GM12892 (cell line): Measurements from ENCODE around the gene NFKB2.

Source experiments
- POLR2A ChIP-seq: IDR thresholded peaks from 2 replicates; pipeline ENCODE4 v1.6.1; 2011; ENCODE audit warnings: low read depth, low read length, control low read depth
- POLR2AphosphoS5 ChIP-seq: IDR thresholded peaks from 2 replicates; pipeline ENCODE4 v1.6.1; 2011; ENCODE audit warnings: low read depth, low read length, control low read depth

GRCh38 chr10:102420181-102420713 is 24.7 kb downstream of the NFKB2 start:
- TF ChIP-seq POLR2AphosphoS5 (no peak), POLR2A (no peak)
